NCI-H82 treated with DMSO at 0.1 percent for 48 hours (cell line): Measurements from ENCODE around the gene MBD3L5.
"Not testable (repeated sequence)": the region's sequence is repeated elsewhere in the genome, so short reads cannot be mapped to it uniquely, and the experiment has no call there.

Source experiments
- DNase-seq: peaks from one replicate; lab custom pipeline; 2025; ENCODE audit not compliant: unreplicated experiment; lab: John Stamatoyannopoulos, UW

Gene MBD3L5

GRCh38 chr19:7051421-7051820, 21.0 kb downstream of the MBD3L5 start:
- not testable (repeated sequence) for DNase-seq

DNA sequence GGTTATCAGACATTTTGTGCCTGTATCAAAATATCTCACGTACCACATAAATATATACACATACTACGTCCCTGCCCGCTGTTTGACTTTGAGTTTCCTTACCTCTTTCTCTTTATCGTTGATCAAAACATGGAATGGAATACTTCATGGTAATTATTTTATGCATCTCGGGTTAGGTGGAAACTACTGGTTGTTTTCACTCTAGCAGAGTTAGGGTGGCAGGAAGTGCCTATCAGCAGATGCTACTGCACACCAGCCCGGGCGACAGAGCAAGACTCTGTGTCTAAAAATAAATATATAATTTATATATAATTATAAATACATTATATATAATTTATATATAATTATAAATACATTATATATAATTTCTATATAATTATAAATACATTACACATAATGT, 22.5 kb downstream of the MBD3L5 start:
- not testable (repeated sequence) for DNase-seq

DNA sequence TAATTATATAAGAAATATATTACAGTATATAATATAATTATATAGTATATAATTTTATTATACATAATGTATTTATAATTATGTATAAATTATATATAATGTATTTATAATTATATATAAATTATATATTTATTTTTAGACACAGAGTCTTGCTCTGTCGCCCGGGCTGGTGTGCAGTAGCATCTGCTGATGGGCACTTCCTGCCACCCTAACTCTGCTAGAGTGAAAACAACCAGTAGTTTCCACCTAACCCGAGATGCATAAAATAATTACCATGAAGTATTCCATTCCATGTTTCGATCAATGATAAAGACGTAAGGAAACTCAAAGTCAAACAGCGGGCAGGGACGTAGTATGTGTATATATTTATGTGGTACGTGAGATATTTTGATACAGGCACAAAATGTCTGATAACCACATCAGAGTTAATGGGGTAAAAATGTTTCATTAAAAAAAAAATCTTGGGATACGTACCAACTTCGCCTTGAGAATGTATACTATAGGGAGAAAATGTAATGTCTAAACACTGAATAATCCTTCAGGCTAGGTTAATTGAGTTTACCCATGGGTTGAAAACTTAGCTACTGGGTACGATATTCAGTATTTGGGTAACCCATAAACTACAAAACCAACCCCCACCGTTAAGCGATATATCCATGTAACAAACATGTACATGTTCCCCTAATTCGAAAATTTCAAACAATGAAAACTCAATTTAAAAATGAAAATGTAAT, 24.4 kb downstream of the MBD3L5 start:
- not testable (repeated sequence) for DNase-seq

- not testable (repeated sequence) for DNase-seq
These were observed 25.3 kb downstream of the MBD3L5 start for GRCh38 chr19:7055679-7056078.

GRCh38 chr19:7056371-7056770, 26.0 kb downstream of the MBD3L5 start:
- DNase-seq = not testable (repeated sequence)

DNA sequence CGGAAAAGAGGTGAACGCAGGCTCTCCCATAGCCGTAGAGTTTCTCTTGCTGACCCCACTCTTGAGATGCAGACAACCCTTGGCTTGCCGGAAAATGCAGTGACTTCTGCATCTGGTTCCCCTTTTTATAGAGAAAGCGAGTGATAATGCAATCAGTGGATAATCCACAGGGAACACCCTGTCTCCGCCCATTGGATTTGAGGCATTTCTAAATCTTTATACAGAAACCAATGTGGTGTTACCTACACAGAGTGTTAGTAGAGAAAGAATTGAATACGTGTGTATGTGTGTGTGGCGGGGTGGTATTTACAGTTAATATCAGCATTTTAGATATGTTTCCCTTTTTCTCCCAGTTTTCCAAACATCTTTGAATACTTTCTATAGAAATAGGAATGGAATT, 28.2 kb downstream of the MBD3L5 start, which contains the start of gene MBD3L3:
TSS of gene MBD3L3 (minus strand) at position 101 of the 400 bp plus-strand sequence. CDS start at position 30, 71 bp downstream.
- not testable (repeated sequence) for DNase-seq

GRCh38 chr19:7059977-7060376, 29.6 kb downstream of the MBD3L5 start:
- not testable (repeated sequence) for DNase-seq

DNA sequence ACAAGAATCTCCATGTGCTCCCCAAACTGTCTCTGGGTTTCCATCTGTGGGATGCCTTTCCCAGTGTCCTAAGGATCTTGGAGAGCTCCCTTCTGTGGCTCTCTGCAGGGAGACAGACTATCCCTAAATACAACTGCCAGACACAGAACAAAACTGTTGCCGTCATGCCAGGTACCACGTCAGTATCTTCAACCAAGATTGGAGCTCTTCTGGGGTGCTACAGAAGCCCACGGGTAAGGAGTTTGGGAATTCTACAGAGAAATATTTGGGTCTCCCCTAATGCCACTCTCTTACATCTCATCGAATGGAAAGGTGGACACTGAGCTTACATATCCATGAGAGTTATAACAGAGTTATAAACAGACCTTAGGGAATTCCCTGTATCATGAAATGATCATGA, 33.0 kb downstream of the MBD3L5 start:
- no peak for DNase-seq

DNA sequence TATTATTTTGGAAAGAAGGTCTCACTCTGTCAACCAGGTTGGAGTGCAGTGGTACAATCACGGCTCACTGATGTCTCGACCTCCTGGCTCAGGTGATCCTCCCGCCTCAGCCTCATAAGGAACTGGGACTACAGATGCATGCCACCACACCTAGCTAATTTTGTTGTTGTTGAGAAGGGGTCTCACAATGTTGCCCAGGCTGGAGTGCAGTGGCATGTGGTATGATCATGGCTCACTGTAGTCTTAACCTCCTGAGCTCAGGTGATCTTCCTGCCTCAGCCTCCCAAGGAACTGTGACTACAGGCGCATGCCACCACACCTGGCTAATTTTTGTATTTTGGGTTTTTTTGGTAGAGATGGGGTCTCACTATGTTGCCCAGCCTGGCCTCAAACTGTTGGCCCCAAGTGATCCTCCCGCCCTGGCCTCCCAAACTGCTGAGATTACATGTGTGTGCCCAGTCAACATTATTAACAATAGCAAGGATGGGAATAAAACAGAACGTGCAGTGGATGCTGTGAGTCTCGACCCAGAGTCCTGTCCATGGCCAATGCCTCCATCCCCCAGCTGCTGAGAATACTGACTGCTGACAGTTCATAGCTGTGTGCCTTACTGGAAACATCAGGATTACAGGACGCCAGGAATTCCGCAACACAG, 33.5 kb downstream of the MBD3L5 start:
- DNase-seq = no peak

GRCh38 chr19:7067122-7067521, 36.7 kb downstream of the MBD3L5 start:
- not testable (repeated sequence) for DNase-seq

DNA sequence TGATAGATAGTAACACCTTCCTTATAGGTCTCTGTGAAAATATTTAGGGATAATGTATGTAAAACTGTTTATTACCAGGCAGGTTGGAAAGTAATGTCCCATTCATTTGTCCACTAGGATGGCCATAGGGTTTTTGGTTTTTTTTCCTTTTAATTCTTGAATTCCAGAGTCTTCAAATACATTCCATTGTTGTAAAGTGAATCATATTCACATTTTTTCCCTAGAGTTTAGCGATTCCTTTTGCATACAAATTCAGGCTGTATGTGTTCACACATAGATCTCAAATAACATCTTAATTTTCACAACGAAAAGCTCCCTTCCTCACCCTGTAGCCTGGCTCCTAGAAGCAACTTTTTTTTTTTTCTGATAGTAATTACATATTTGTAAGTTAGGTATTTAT, 37.3 kb downstream of the MBD3L5 start:
- DNase-seq = no peak

- DNase-seq = no peak
These were observed 38.2 kb downstream of the MBD3L5 start for GRCh38 chr19:7068599-7068998.

- DNase-seq = peak; percentile 84
These were observed 38.9 kb downstream of the MBD3L5 start, which contains the start of gene ZNF557 for GRCh38 chr19:7069042-7069903. Gene ZNF557, plus strand, starts transcription at chr19:7069703. Its CDS starts 5,372 bp downstream, at chr19:7075075.

- DNase-seq = no peak
These were observed 39.5 kb downstream of the MBD3L5 start for GRCh38 chr19:7069904-7070226.

DNA sequence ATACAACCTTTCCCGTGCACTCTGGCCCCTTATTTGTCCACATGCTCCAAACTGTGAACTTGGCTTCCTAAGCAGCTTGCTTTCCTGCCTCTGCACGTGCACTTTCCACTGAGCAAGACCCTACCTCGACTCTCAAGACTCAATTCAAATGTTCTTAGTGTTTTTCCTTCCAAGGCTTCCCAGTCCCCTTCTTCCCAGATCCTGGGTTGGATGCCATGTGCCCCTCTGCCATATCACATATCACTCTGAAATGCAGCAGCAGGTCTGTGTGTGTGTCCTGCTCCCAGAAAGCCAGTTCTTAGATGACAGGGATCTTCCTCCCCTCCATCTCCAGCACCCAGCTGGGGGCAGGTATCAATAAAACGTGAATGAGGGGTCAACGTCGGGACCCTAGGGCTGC, 42.2 kb downstream of the MBD3L5 start:
- no peak for DNase-seq

- no peak for DNase-seq
These were observed 44.4 kb downstream of the MBD3L5 start for GRCh38 chr19:7074705-7075282.

- DNase-seq = no peak
These were observed 45.8 kb downstream of the MBD3L5 start for GRCh38 chr19:7076151-7076550.

DNA sequence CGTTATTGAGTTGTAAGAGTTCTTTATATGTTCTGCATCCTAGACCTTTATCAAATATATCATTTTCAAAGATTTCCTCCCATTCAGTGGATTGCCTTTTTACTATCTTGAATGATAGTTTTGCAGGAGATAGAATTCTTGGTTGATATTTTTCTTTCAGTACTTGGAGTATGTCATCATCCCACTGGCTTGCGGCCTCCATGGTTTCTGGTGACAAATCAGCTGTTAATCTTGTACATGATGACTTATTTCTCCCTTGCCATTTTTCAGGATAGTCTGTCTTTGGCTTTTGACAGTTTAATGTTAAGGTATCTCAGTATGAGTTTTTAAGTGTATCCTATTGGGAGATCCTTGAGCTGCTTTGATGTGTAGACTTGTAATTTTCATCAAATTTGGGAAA, 47.6 kb downstream of the MBD3L5 start:
- no peak for DNase-seq
